ENCODE results near the gene UBE2Q2.

DNA sequence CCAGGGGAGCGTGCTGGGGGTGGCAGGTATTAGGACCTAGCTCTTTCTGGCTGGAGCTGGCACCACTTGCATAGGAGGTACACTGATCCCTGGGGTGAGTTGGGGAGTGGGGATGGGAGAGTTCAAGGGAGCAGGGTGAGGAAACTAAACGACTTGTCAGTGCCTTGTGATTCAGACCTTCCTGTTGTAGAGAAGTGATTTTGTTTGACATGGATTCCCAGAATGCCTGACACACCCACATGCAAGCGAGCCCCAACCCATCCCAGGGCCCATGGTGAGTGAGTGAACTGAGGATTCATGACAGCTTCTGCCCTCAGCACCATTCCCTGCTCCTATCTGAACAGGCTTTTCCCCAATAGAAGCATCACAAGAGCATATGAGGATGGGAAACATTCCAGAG, 15.6 kb upstream of the UBE2Q2 start:
- TF ChIP-seq EZH2 (IDR thresholded peaks at IDR 0.05; ENCODE audit: borderline replicate concordance, low read depth, low read length), result no peak
- TF ChIP-seq, protein P1, sequence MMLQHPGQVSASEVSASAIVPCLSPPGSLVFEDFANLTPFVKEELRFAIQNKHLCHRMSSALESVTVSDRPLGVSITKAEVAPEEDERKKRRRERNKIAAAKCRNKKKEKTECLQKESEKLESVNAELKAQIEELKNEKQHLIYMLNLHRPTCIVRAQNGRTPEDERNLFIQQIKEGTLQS (IDR thresholded peaks at IDR 0.05), result no peak
- TF ChIP-seq, protein P1 (CRISPR knock-in tag; conservative IDR thresholded peaks at IDR 0.05), result no peak
- TF ChIP-seq NR2C1 (IDR thresholded peaks at IDR 0.05), result no peak
- no peak for TF ChIP-seq NR2C1 (tag; IDR thresholded peaks at IDR 0.05)
- no peak for TF ChIP-seq ATF7 (IDR thresholded peaks at IDR 0.05)
- TF ChIP-seq, protein P2, sequence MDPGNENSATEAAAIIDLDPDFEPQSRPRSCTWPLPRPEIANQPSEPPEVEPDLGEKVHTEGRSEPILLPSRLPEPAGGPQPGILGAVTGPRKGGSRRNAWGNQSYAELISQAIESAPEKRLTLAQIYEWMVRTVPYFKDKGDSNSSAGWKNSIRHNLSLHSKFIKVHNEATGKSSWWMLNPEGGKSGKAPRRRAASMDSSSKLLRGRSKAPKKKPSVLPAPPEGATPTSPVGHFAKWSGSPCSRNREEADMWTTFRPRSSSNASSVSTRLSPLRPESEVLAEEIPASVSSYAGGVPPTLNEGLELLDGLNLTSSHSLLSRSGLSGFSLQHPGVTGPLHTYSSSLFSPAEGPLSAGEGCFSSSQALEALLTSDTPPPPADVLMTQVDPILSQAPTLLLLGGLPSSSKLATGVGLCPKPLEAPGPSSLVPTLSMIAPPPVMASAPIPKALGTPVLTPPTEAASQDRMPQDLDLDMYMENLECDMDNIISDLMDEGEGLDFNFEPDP (CRISPR knock-in tag; IDR thresholded peaks at IDR 0.05), result no peak
- TF ChIP-seq L3MBTL2 (IDR thresholded peaks at IDR 0.05), result no peak
- TF ChIP-seq, protein P3, sequence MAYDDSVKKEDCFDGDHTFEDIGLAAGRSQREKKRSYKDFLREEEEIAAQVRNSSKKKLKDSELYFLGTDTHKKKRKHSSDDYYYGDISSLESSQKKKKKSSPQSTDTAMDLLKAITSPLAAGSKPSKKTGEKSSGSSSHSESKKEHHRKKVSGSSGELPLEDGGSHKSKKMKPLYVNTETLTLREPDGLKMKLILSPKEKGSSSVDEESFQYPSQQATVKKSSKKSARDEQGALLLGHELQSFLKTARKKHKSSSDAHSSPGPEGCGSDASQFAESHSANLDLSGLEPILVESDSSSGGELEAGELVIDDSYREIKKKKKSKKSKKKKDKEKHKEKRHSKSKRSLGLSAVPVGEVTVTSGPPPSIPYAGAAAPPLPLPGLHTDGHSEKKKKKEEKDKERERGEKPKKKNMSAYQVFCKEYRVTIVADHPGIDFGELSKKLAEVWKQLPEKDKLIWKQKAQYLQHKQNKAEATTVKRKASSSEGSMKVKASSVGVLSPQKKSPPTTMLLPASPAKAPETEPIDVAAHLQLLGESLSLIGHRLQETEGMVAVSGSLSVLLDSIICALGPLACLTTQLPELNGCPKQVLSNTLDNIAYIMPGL (CRISPR knock-in tag; IDR thresholded peaks at IDR 0.05), result no peak
- TF ChIP-seq RBM39 (optimal IDR thresholded peaks at IDR 0.05; ENCODE audit: low read depth, low read length), result no peak
- TF ChIP-seq, protein P4, sequence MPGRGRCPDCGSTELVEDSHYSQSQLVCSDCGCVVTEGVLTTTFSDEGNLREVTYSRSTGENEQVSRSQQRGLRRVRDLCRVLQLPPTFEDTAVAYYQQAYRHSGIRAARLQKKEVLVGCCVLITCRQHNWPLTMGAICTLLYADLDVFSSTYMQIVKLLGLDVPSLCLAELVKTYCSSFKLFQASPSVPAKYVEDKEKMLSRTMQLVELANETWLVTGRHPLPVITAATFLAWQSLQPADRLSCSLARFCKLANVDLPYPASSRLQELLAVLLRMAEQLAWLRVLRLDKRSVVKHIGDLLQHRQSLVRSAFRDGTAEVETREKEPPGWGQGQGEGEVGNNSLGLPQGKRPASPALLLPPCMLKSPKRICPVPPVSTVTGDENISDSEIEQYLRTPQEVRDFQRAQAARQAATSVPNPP (IDR thresholded peaks at IDR 0.05; ENCODE audit: borderline replicate concordance, insufficient read depth, insufficient read length), result no peak
- TF ChIP-seq, protein P5, sequence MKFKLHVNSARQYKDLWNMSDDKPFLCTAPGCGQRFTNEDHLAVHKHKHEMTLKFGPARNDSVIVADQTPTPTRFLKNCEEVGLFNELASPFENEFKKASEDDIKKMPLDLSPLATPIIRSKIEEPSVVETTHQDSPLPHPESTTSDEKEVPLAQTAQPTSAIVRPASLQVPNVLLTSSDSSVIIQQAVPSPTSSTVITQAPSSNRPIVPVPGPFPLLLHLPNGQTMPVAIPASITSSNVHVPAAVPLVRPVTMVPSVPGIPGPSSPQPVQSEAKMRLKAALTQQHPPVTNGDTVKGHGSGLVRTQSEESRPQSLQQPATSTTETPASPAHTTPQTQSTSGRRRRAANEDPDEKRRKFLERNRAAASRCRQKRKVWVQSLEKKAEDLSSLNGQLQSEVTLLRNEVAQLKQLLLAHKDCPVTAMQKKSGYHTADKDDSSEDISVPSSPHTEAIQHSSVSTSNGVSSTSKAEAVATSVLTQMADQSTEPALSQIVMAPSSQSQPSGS (CRISPR knock-in tag; IDR thresholded peaks at IDR 0.05), result no peak
- TF ChIP-seq HDAC2 (IDR thresholded peaks at IDR 0.05), result no peak
- TF ChIP-seq, protein P6, sequence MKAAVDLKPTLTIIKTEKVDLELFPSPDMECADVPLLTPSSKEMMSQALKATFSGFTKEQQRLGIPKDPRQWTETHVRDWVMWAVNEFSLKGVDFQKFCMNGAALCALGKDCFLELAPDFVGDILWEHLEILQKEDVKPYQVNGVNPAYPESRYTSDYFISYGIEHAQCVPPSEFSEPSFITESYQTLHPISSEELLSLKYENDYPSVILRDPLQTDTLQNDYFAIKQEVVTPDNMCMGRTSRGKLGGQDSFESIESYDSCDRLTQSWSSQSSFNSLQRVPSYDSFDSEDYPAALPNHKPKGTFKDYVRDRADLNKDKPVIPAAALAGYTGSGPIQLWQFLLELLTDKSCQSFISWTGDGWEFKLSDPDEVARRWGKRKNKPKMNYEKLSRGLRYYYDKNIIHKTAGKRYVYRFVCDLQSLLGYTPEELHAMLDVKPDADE (conservative IDR thresholded peaks at IDR 0.05; ENCODE audit: control insufficient read depth, low read depth, low read length), result no peak
- TF ChIP-seq, protein P7, sequence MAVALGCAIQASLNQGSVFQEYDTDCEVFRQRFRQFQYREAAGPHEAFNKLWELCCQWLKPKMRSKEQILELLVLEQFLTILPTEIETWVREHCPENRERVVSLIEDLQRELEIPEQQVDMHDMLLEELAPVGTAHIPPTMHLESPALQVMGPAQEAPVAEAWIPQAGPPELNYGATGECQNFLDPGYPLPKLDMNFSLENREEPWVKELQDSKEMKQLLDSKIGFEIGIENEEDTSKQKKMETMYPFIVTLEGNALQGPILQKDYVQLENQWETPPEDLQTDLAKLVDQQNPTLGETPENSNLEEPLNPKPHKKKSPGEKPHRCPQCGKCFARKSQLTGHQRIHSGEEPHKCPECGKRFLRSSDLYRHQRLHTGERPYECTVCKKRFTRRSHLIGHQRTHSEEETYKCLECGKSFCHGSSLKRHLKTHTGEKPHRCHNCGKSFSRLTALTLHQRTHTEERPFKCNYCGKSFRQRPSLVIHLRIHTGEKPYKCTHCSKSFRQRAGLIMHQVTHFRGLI (CRISPR knock-in tag; IDR thresholded peaks at IDR 0.05), result no peak

Measured in K562 (cell line).